Mesenteric fat pad (tissue), 1 donor: ENCODE results near the gene CPNE4. TPM values are rescaled to one million over a fixed set of nuclear protein-coding genes. Genes with fewer than 3 reads are reported as not detected.

Experiments used
- DNase-seq: peaks from one replicate; pipeline ENCODE4 v3.0.0-alpha.2; 2020; ENCODE audit warnings: low spot score
- microRNA-seq: library from miRNA; unstranded; fragments of <30 nt; microRNA quantifications from one replicate; pipeline ENCODE4 v1.2.0, GENCODE V29; 2020; ENCODE audit warnings: borderline number of aligned reads
- total RNA-seq: library from RNA; stranded (reverse); fragmentation: NEBNext Ultra II Directional; extraction: Animal tissue kit (Norgen Biotek cat#: 25700); gene quantifications from one replicate; pipeline ENCODE4 v1.2.1, GENCODE V29; 2021
- donor health status: DM: yes; HTN: yes; CAD: no.

CPNE4 gene
- total RNA-seq, 1 donor from 2014 or later, result not detected

- no peak for DNase-seq
These were observed 549.7 kb downstream of the CPNE4 start for GRCh38 chr3:131485119-131485518.

DNA sequence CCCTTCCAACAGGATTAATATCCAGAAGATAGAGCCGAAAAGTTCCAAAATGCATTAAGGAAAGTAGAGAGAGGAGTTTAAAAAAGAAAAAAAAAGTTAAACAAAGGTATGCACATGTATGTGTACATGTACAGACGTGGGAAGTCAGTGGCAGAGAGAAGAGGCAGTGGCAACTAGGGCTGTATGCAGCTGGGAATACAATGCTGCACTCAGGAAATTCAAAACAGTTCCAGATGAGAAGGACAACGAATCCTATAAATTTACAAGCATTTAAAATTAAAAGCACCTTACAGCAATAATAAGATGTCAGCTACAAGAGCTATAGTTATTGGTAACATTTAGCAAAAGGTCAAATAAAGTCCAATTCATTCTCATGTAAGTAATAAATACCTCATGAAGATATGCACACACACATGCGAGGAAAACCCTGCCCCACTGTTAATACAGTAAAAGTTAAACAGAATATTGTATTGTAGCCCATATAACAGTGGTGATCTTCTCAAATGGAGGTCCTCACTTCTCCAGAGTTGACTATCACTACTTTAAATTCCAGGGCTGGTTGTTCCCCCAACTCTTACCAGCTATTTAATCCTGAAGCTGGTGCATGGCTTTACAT lies 550.2 kb downstream of the CPNE4 start:
- no peak for DNase-seq

Small RNAs within 50 kb of the gene (microRNA-seq; reads per million reads assigned to microRNA genes)
- not detected for gene MIR5704
